Measurements from ENCODE around the gene RNF32.

Gene RNF32

GRCh38 chr7:156610601-156611000, 30.0 kb upstream of the RNF32 start:
- H3K4me3 ChIP-seq (ENCODE audit: low read depth, low read length): no peak overlapping the region
- TF ChIP-seq CTCF (IDR thresholded peaks at IDR 0.05; ENCODE audit: low read depth, low read length): no peak
- no peaks in the 10 kb centered on the region for H3K9me3 ChIP-seq
- H3K4me1 ChIP-seq: no peaks in the 10 kb centered on the region; the same call in 1 of the 2 replicates
- H3K27me3 ChIP-seq: peaks cover 41% of the 10 kb centered on the region
- DNase-seq: no peak
- no peaks in the 10 kb centered on the region for H3K36me3 ChIP-seq

- no peak overlapping the region for H3K4me3 ChIP-seq (ENCODE audit: low read depth, low read length)
- DNase-seq: no peak
- H3K36me3 ChIP-seq: no peaks in the 10 kb centered on the region
- H3K27me3 ChIP-seq: peaks cover 42% of the 10 kb centered on the region
- TF ChIP-seq CTCF (IDR thresholded peaks at IDR 0.05; ENCODE audit: low read depth, low read length): no peak
- H3K4me1 ChIP-seq: no peaks in the 10 kb centered on the region; the same call in 1 of the 2 replicates
- no peaks in the 10 kb centered on the region for H3K9me3 ChIP-seq
Measured at GRCh38 chr7:156611014-156612010, 29.3 kb upstream of the RNF32 start.

DNA sequence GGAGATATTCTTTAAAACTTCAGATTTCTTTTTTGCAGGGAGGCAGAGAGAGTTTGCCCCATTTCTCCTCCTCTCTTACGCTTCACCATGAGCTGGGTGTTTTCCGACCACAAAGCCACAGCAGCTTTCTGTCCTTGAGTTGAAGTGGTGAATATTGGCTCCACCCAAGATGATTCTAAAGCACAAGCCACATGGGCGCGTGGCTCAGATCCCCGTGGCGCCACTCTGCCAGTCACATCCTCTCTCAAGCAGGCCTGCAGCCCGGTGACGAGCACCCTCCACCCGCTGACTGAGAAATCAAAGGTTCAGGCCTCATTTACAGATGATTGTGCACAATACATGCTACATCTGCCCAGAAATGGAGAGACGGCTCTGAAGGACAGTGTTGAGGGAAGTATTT, 27.6 kb upstream of the RNF32 start:
- Histone ChIP-seq H3K36me3 (no peaks in the 10 kb centered on the region), H3K4me3 (ENCODE audit: low read depth, low read length) (no peak overlapping the region), H3K27me3 (peaks cover 45% of the 10 kb centered on the region), H3K9me3 (no peaks in the 10 kb centered on the region), H3K4me1 (no peaks in the 10 kb centered on the region)
- no peak for TF ChIP-seq CTCF (IDR thresholded peaks at IDR 0.05; ENCODE audit: low read depth, low read length)
- DNase-seq: no peak

DNA sequence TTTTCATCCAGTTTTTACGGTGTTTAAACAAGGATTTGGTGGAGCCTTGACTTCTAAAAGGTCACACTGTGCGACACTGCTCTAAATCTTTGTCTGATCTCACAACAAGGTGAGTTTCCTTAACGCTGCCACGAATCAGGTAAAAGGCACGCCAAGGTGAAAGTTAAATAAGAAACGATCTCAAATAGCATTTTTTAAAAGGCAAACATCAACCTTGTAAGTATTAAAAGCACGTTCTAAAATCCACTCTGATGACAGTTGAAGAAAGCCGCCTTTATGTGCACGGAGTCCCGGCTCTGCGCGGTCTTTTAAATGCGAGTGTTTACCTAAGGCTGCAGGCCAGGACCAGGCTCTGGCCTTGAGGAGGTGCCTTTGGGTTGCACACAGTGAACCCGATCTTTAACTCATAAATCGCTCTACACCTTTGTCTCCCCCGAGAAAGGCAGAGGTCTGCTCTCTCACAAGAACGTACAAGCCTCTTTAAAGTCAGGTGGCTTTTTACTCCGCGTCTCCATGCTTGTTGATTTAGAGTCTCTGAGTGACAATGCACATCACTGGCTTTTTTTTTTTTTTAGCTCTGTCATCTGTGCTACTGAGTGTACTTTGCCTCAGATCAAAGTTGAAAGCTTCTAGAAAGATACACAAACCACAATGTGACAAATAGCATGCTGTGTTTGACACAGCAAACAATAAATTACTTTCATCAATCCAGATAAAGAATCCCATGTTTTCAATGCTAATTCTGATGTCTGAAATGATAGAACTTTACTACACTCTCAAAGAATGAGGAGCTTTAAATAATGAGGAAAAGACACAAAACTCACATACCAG, 25.9 kb upstream of the RNF32 start:
- Histone ChIP-seq H3K27me3 (peaks cover 29% of the 10 kb centered on the region), H3K4me1 (no peaks in the 10 kb centered on the region), H3K9me3 (no peaks in the 10 kb centered on the region), H3K4me3 (ENCODE audit: low read depth, low read length) (no peak overlapping the region), H3K36me3 (no peaks in the 10 kb centered on the region)
- no peak for DNase-seq
- no peak for TF ChIP-seq CTCF (IDR thresholded peaks at IDR 0.05; ENCODE audit: low read depth, low read length)

DNA sequence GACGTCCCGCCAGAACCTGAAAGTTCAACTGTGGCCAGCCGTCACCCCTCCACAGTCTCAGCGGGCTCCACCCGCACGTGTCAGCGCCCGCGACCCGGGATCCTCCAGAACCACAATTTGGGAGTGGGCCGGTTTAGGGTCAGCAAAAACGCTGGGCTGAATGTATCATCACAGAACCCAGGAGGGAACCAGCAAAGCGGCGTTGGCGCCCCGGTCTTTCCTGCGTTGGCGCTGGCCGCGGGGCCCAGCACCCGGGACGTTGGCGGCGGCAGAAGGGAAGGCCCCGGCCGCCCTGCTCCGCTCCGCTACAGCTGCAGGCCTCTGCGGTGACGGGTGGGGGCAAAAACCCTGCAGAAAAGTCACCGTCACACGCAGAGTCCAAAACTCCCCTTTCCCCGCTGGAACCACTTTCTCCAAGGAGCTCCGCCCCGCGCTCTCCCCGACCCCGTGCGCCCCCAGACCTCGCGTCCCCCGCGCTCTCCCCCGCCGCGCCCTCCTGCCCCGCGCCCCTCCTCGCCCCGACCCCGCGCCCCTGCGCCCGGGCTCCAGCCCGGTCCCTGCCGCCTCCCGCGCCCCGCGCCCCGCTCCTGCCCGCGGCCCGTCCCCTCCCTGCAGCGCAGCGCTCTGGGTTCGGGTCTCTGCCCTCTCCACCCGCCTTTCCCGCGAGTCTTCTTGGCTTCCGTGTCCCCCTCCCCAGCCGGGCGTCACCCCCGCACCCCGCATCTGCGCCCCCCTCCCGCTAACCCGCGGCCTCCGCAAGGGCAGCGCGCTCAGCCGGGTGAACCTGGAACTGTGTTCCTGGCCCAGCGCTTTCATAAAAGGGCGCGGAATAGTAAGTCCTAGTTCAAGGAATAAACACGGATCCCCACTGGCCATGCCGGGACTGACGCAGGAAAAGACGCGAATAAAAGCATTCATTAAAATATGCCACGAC, 24.0 kb upstream of the RNF32 start:
- no peak for TF ChIP-seq CTCF (IDR thresholded peaks at IDR 0.05; ENCODE audit: low read depth, low read length)
- DNase-seq: no peak
- H3K4me1 ChIP-seq: no peaks in the 10 kb centered on the region
- no peaks in the 10 kb centered on the region for H3K9me3 ChIP-seq
- no peak overlapping the region for H3K4me3 ChIP-seq (ENCODE audit: low read depth, low read length)
- H3K27me3 ChIP-seq: peaks cover 20% of the 10 kb centered on the region
- no peaks in the 10 kb centered on the region for H3K36me3 ChIP-seq
